HepG2 (cell line): ENCODE measurements around the gene FSD1. TPM values are rescaled to one million over a fixed set of nuclear protein-coding genes. Genes with fewer than 3 reads are reported as not detected.

Experiments used
- ARID5B ChIP-seq: IDR thresholded peaks from 2 replicates; pipeline ENCODE4 v1.4.0; 2020; ENCODE audit warnings: mild to moderate bottlenecking, missing genetic modification reagents
- CREB1 ChIP-seq, 2 experiments: fragments of 450-650 bp in 1 of 2; IDR thresholded peaks; 2 replicates each; pipeline ENCODE4 v1.6.1; 2016 to 2017; ENCODE audit warnings: control low read depth in 1 of 2, mild to moderate bottlenecking in 1 of 2, missing compliant biosample characterization in 1 of 2, missing genetic modification characterization in 1 of 2
- FOXA1 ChIP-seq, 2 experiments: fragments of 450-650 bp in 1 of 2; sonication (generic) in 1 of 2; formaldehyde crosslinking in 1 of 2; IDR thresholded peaks; 2 replicates each; pipeline versions ENCODE4 v1.4.0 to v1.6.1; 2016 to 2020; ENCODE audit warnings: missing genetic modification reagents in 1 of 2
- HMG20B ChIP-seq: conservative IDR thresholded peaks from 2 replicates; pipeline ENCODE4 v1.6.1; 2016; ENCODE audit warnings: missing genetic modification reagents, missing compliant biosample characterization
- IKZF4 ChIP-seq: sonication (generic); formaldehyde crosslinking; IDR thresholded peaks from 2 replicates; pipeline ENCODE4 v1.5.1; 2020; ENCODE audit warnings: borderline replicate concordance, mild to moderate bottlenecking, low read depth, missing genetic modification reagents; ENCODE audit errors: not compliant biosample characterization
- MXD3 ChIP-seq: IDR thresholded peaks from 2 replicates; pipeline ENCODE4 v1.6.1; 2016; ENCODE audit warnings: mild to moderate bottlenecking, missing biosample characterization, missing genetic modification reagents
- NFE2L1 ChIP-seq: sonication (generic); formaldehyde crosslinking; IDR thresholded peaks from 2 replicates; pipeline ENCODE4 v1.4.0; 2020; ENCODE audit warnings: missing genetic modification reagents, mild to moderate bottlenecking, borderline replicate concordance
- PHF21A ChIP-seq: sonication (generic); formaldehyde crosslinking; IDR thresholded peaks from 2 replicates; pipeline ENCODE4 v1.5.0; 2020; ENCODE audit warnings: mild to moderate bottlenecking, missing genetic modification reagents
- RCOR2 ChIP-seq: IDR thresholded peaks from 2 replicates; pipeline ENCODE4 v1.6.1; 2016; ENCODE audit warnings: missing biosample characterization, missing genetic modification reagents
- SALL1 ChIP-seq: sonication (generic); formaldehyde crosslinking; IDR thresholded peaks from 2 replicates; pipeline ENCODE4 v1.8.0; 2022; ENCODE audit warnings: mild to moderate bottlenecking, missing genetic modification reagents
- TSC22D2 ChIP-seq: sonication (generic); formaldehyde crosslinking; IDR thresholded peaks from 2 replicates; pipeline ENCODE4 v1.5.1; 2020; ENCODE audit warnings: missing genetic modification reagents, mild to moderate bottlenecking, borderline replicate concordance
- ZNF501 ChIP-seq: sonication (generic); formaldehyde crosslinking; IDR thresholded peaks from 2 replicates; pipeline ENCODE4 v1.5.1; 2020; ENCODE audit warnings: mild to moderate bottlenecking, moderate library complexity, missing genetic modification reagents
- ZNF644 ChIP-seq: IDR thresholded peaks from 2 replicates; pipeline ENCODE4 v1.6.1; 2016; ENCODE audit warnings: low read depth
- ZNF687 ChIP-seq: sonication (generic); formaldehyde crosslinking; IDR thresholded peaks from 2 replicates; pipeline ENCODE4 v1.5.1; 2020; ENCODE audit warnings: mild to moderate bottlenecking, missing genetic modification reagents, moderate library complexity
- polyA plus RNA-seq, 8 experiments: library from polyadenylated mRNA; depleted of rRNA in 3 of 8; stranded (reverse) in 7 of 8; unstranded in 1 of 8; fragments of >200 nt; fragmentation: Illumina TruSeq in 4 of 8; extraction: Trizol in 4 of 8; gene quantifications; 2 replicates each; pipeline versions ENCODE4 v1.2.1 to v1.2.3, GENCODE V29; 2011 to 2016; ENCODE audit warnings: low read depth in 4 of 8, missing spikeins in 1 of 8, mixed read lengths in 1 of 8; ENCODE audit not compliant: insufficient read depth in 1 of 8
- total RNA-seq, 5 experiments: library from RNA; depleted of rRNA; stranded (reverse); fragments of >200 nt; fragmentation: Illumina TruSeq; extraction: Trizol; gene quantifications; 2 replicates each; pipeline ENCODE4 v1.2.3, GENCODE V29; 2016; ENCODE audit warnings: low read depth in 1 of 5
- TF ChIP-seq, protein P1 (sequence below): sonication (generic); formaldehyde crosslinking; IDR thresholded peaks from 2 replicates; pipeline ENCODE4 v1.8.0; 2022; ENCODE audit warnings: mild to moderate bottlenecking, missing genetic modification reagents, borderline replicate concordance

FSD1 gene
- total and polyA plus RNA-seq, 2 of the 13 experiments (the other 11 are each of a cell fraction or from before 2014, with no cell fraction given): 0.29 to 0.66 TPM

DNA sequence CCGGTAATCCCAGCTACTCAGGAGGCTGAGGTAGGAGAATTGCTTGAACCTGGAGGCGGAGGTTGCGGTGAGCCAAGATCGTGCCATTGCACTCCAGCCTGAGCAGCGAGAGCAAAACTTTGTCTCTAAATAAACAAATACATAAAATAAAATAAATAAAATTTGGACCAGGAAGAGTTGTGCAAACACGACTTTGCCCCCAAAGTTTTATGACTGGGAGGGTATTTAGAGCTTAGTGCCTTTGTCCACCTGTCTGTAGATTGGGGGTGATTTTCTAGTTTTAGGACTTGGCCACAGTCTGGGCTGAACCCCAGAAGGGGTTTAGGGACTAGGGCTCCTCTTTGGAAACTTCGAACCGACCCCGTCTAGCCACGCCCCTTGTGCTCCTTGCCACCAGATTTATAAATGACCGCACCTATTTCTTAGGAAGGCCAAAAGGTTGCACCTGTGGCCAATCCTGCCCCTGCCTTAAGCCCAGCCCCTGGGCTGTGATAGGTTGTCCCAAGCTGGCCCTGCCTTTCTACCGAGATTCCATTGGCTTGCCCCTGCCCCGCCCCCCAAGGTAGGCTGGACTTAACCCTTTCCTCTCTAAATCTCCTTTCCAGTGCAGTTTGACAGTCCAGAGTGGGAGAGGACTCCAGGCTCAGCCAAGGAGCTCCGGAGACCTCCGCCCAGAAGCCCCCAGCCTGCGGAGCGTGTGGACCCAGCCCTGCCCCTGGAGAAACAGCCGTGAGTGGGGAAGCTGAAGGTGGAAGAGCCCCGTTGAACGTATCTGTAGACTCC is 20.0 kb upstream of the FSD1 start (continued):
- TF ChIP-seq SALL1 (peak; percentile 45), ARID5B (CRISPR knock-in tag) (no peak), FOXA1 (IDR thresholded peaks at IDR 0.05) (no peak), FOXA1 (CRISPR knock-in tag; IDR thresholded peaks at IDR 0.05) (no peak), NFE2L1 (CRISPR knock-in tag) (no peak), PHF21A (CRISPR knock-in tag) (peak; percentile 97), RCOR2 (CRISPR knock-in tag) (0 out of 2 replicates have a peak, but pooled peaks have one; percentile 13), IKZF4 (CRISPR knock-in tag) (no peak), HMG20B (CRISPR knock-in tag) (0 out of 2 replicates have a peak, but pooled peaks have one; percentile 23), CREB1 (IDR thresholded peaks at IDR 0.05) (no peak), CREB1 (CRISPR knock-in tag; IDR thresholded peaks at IDR 0.05) (peak; percentile 24; the same call in 1 of the 2 replicates), ZNF501 (peak; percentile 73; the same call in 1 of the 2 replicates), ZNF687 (CRISPR knock-in tag) (peak; percentile 49; the same call in 1 of the 2 replicates), ZNF644 (CRISPR knock-in tag) (no peak), TSC22D2 (no peak), MXD3 (no peak)
- TF ChIP-seq, protein P1, sequence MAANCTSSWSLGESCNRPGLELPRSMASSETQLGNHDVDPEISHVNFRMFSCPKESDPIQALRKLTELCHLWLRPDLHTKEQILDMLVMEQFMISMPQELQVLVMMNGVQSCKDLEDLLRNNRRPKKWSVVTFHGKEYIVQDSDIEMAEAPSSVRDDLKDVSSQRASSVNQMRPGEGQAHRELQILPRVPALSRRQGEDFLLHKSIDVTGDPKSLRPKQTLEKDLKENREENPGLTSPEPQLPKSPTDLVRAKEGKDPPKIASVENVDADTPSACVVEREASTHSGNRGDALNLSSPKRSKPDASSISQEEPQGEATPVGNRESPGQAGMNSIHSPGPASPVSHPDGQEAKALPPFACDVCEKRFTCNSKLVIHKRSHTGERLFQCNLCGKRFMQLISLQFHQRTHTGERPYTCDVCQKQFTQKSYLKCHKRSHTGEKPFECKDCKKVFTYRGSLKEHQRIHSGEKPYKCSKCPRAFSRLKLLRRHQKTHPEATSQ: no peak
